GM12878 (cell line): ENCODE data around the gene TXNRD3.

Experiments used
- CREB1 ChIP-seq: IDR thresholded peaks from 2 replicates; pipeline ENCODE4 v1.6.1; 2012; ENCODE audit warnings: low read depth, mild to moderate bottlenecking, inconsistent platforms
- CTCF ChIP-seq, 3 experiments: IDR thresholded peaks in 2 of 3; conservative IDR thresholded peaks in 1 of 3; 2 replicates each; pipeline ENCODE4 v1.5.1; 2011; ENCODE audit warnings: low read depth in 3 of 3, low read length in 3 of 3, mild to moderate bottlenecking in 3 of 3, control low read depth in 2 of 3, moderate library complexity in 2 of 3, inconsistent platforms in 1 of 3, mixed read lengths in 1 of 3; ENCODE audit not compliant: control insufficient read depth in 2 of 3, insufficient read depth in 1 of 3; ENCODE audit errors: extremely low read depth in 1 of 3
- HSF1 ChIP-seq: fragments of 150-350 bp; IDR thresholded peaks from 2 replicates; pipeline ENCODE4 v1.6.1; 2014; ENCODE audit warnings: mild to moderate bottlenecking, low read depth, low read length
- MXI1 ChIP-seq: fragments of 150-350 bp; IDR thresholded peaks from 2 replicates; pipeline ENCODE4 v1.6.1; 2011; ENCODE audit warnings: low read depth, mild to moderate bottlenecking, inconsistent platforms, low read length, improper control_type of control experiment
- NFIC ChIP-seq: IDR thresholded peaks from 2 replicates; pipeline ENCODE4 v1.6.1; 2012; ENCODE audit warnings: low read depth, mild to moderate bottlenecking, inconsistent platforms, low read length, moderate library complexity
- POLR2A ChIP-seq: IDR thresholded peaks from 2 replicates; pipeline ENCODE4 v1.6.1; 2011; ENCODE audit warnings: low read depth, mild to moderate bottlenecking, low read length
- POLR2AphosphoS5 ChIP-seq: IDR thresholded peaks from 2 replicates; pipeline ENCODE4 v1.6.1; 2011; ENCODE audit warnings: mild to moderate bottlenecking, low read length, inconsistent platforms
- RUNX3 ChIP-seq: IDR thresholded peaks from 2 replicates; pipeline ENCODE4 v1.6.1; 2012; ENCODE audit warnings: low read length, inconsistent platforms
- YY1 ChIP-seq: IDR thresholded peaks from 2 replicates; pipeline ENCODE4 v1.6.1; 2011; ENCODE audit warnings: low read depth, mild to moderate bottlenecking, low read length
- ZNF622 ChIP-seq: fragments of 450-650 bp; IDR thresholded peaks from 2 replicates; pipeline ENCODE4 v1.6.1; 2017; ENCODE audit warnings: mild to moderate bottlenecking, inconsistent platforms

GRCh38 chr3:126676919-126677705 lies 22.2 kb upstream of the TXNRD3 start:
- TF ChIP-seq CTCF (IDR thresholded peaks at IDR 0.05 in 2 of 3, conservative IDR thresholded peaks at IDR 0.05 in 1 of 3; ENCODE audit: control insufficient read depth in 2 of 3, extremely low read depth in 1 of 3, insufficient read depth in 1 of 3, low read depth in 3 of 3, low read length in 3 of 3) = no peak
- no peak for TF ChIP-seq HSF1
- no peak for TF ChIP-seq CREB1
- no peak for TF ChIP-seq NFIC
- TF ChIP-seq MXI1 = no peak
- TF ChIP-seq POLR2AphosphoS5 = no peak
- no peak for TF ChIP-seq POLR2A
- no peak for TF ChIP-seq ZNF622
- TF ChIP-seq RUNX3 = no peak
- TF ChIP-seq YY1 = no peak
